GM12865 (cell line): ENCODE measurements around the gene DNMT3A.
A peak's percentile ranks its signal among the peaks of the same experiment; 100 is the strongest.

ENCODE experiments used
- DNase-seq: peaks from one replicate; pipeline ENCODE4 v3.0.0; 2010; ENCODE audit warnings: low read depth
- H3K4me3 ChIP-seq: 2 replicates; pipeline ENCODE4 v1.5.1; 2011; ENCODE audit warnings: mild to moderate bottlenecking, low read depth, low read length, control low read depth
- TF ChIP-seq, protein P1 (sequence below): IDR thresholded peaks from 2 replicates; pipeline ENCODE4 v1.5.1; 2011; ENCODE audit warnings: low read length, control low read depth, low read depth, inconsistent platforms; ENCODE audit not compliant: insufficient read depth; ENCODE audit errors: missing control alignments

Gene DNMT3A

DNA sequence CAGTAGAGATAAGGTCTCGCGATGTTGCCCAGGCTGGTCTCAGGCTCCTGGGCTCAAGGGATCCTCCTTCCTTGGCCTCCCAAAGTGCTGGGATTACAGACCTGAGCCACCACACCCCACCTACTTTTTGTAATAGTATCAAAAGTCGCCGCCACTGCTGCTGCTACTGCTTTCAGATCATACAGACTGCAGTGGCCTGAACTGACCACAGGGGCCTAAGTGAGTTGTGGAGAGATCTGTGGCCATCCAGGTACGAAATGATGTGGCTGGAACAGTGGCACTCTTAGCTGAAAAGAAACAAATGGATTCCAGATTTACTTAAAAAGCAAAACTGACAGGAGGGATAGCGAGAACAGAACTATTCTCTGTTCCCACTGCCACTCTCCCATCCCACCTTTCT lies 140.5 kb downstream of the DNMT3A start:
- H3K4me3 ChIP-seq = no peak overlapping the region
- peak; percentile 45 for DNase-seq
- TF ChIP-seq, protein P1, sequence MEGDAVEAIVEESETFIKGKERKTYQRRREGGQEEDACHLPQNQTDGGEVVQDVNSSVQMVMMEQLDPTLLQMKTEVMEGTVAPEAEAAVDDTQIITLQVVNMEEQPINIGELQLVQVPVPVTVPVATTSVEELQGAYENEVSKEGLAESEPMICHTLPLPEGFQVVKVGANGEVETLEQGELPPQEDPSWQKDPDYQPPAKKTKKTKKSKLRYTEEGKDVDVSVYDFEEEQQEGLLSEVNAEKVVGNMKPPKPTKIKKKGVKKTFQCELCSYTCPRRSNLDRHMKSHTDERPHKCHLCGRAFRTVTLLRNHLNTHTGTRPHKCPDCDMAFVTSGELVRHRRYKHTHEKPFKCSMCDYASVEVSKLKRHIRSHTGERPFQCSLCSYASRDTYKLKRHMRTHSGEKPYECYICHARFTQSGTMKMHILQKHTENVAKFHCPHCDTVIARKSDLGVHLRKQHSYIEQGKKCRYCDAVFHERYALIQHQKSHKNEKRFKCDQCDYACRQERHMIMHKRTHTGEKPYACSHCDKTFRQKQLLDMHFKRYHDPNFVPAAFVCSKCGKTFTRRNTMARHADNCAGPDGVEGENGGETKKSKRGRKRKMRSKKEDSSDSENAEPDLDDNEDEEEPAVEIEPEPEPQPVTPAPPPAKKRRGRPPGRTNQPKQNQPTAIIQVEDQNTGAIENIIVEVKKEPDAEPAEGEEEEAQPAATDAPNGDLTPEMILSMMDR = peak; percentile 27

DNA sequence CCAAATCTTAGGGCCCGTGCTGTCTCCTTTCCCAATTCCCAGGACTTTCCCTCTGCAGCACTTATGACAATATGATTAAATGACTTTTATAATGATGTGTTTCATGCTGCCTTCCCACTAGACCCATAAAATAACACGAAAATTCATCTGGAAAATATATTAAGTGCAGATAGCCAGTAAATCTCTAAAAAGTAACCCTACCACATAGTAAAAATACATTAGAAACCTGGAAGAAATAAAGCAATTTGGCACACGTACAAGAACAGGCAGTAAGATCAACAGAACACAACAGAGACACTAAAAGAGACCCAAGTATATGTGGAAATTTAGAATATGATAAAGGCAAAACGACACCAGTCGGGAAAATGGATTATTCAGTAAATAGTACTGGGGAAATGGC lies 143.1 kb downstream of the DNMT3A start:
- no peak for DNase-seq
- TF ChIP-seq, protein P1 = no peak
- no peak overlapping the region for H3K4me3 ChIP-seq

DNA sequence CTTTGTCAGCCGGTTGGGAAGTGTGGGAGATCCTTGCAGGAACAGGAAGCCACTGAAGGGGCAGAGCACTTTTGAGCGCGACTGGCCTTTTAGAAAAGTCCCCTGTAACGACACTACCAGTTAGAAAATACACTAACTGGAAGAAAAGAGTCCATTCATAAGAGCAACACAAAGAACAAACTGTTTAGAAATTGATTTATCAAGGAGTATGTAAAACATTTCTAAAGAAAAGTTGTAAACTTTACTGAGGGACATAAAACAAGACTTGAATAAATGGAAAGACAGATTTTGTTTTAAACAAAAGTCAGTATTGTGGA lies 143.6 kb downstream of the DNMT3A start:
- TF ChIP-seq, protein P1 = no peak
- no peak overlapping the region for H3K4me3 ChIP-seq
- DNase-seq = no peak

DNA sequence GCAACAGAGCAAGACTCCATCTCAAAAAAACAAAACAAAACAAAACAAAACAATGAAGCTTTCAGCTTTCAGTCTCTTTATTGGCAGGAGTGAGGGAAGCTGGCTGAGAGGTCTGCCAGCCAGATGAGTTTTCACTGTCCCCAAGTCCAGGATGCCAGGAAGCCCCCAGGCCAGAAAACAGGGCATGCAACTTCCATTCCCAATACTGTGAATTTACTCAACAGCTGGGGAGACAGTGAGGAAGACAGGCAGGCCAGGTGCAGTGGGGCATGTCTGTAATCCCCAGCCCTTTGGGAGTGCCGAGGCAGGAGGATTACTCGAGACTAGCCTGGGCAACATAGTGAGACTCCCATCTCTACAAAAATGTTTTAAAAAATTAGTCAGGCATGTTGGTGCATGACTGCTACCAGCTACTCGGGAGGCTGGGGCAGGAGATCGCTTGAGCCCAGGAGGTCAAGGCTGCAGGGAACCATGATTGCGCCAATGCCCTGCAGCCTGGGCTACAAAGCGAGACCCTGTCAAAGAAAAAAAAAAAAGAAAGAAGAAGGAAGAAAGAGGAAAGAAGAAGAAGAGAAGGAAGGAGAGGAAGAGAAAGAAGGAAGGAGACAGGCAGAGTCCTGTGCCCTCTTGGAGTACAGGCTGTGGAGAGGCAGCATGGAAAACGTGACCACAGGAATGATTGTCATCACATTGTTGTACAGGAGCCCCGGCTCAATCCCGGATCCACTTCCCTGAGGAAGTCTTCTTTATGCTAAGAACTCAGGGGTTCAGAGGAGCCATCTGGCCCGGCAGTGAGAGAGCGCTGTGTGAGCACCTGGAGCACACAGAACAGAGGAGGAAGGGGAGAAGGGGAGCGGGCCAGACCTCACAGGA lies 144.2 kb downstream of the DNMT3A start:
- TF ChIP-seq, protein P1 = no peak
- no peak overlapping the region for H3K4me3 ChIP-seq
- no peak for DNase-seq

DNA sequence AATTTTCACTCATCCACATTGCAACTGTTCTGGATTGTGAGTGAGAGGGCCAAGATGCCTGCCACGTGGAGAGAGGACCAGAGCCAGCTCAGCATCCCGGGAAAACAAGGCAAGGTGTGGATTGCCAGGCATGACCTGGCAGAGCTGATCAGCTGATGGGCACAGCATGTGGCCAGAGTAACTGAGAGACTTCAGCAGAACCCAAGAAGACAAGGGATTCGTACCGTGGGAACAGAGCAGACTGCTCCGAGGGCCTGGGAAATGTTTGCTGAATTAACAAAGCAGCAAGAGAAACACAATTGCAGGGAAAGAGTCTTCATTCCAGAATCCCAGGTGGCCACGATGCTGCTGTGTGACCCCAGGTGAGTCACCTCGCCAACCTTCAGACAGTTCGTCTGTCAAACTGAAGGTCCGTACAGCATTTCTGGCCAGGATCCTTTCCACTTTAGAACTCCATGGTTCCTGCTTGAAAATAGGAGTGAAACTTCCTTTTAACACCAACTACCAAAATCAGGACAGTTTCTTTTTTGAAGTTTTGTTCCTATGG lies 147.1 kb downstream of the DNMT3A start:
- TF ChIP-seq, protein P1 = no peak
- no peak overlapping the region for H3K4me3 ChIP-seq
- DNase-seq = no peak

DNA sequence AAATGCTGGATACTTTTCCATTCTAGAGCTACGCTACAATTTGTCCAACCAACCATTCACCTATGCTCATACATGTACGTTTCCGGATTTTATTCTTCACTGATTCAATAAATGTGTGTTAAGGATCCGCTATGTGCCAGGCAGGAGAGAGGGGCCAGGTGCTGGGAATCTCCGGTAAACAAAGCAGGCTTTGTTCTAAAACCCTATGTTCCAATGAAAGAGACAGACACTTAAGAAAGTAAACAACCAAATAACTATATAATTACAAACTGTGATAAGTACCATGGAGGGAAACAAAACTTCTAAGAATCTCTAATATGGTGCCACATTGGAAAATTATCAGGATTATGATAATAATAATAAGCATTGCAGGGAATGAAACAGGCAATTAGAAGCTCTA lies 151.2 kb downstream of the DNMT3A start:
- no peak overlapping the region for H3K4me3 ChIP-seq
- TF ChIP-seq, protein P1 = no peak
- no peak for DNase-seq
